Activated CD8-positive, alpha-beta T cell treated with anti-CD3 and anti-CD28 coated beads for 36 hours (primary cell): ENCODE data around the gene SMAP1. TPM values are rescaled to one million over a fixed set of nuclear protein-coding genes. Genes with fewer than 3 reads are reported as not detected.

ENCODE experiments used
- ATAC-seq: fragments of 200-7000 bp; cut with Tn5 transposase; one replicate; pipeline ENCODE4 v1.10.0; 2021; ENCODE audit warnings: mild to moderate bottlenecking, moderate library complexity
- CTCF ChIA-PET: fragments of 350-600 bp; sonication (Branson Sonifier 250); formaldehyde crosslinking; loops from one replicate; lab custom pipeline; 2021; ENCODE audit warnings: antibody characterized with exemption; lab: Charles Lee
- POLR2A ChIA-PET: fragments of 350-600 bp; sonication (Branson Sonifier 250); formaldehyde crosslinking; loops from one replicate; lab custom pipeline; 2021; ENCODE audit warnings: antibody characterized with exemption; lab: Charles Lee
- DNase-seq: peaks from one replicate; pipeline ENCODE4 v3.0.0-alpha.2; 2020
- H3K27ac Mint-ChIP-seq: one replicate; pipeline ENCODE4 v1.8.0; 2021; ENCODE audit warnings: mild to moderate bottlenecking, mixed read lengths
- H3K27me3 Mint-ChIP-seq: one replicate; pipeline ENCODE4 v1.8.0; 2021; ENCODE audit warnings: mixed read lengths
- H3K36me3 Mint-ChIP-seq: one replicate; pipeline ENCODE4 v1.8.0; 2021; ENCODE audit warnings: low read depth, mixed read lengths
- H3K4me1 Mint-ChIP-seq: one replicate; pipeline ENCODE4 v1.8.0; 2021; ENCODE audit warnings: low read depth, mixed read lengths
- H3K4me3 Mint-ChIP-seq: one replicate; pipeline ENCODE4 v1.8.0; 2021; ENCODE audit warnings: mild to moderate bottlenecking, moderate library complexity, mixed read lengths
- H3K9me3 Mint-ChIP-seq: one replicate; pipeline ENCODE4 v1.8.0; 2021; ENCODE audit warnings: mixed read lengths
- CTCF ChIP-seq: fragments of 200-600 bp; IDR thresholded peaks from one replicate; pipeline ENCODE4 v1.8.0; 2022; ENCODE audit warnings: antibody characterized with exemption, mild to moderate bottlenecking
- intact Hi-C: fragments of 100-400 bp; cut with micrococcal nuclease; formaldehyde crosslinking; loops from one replicate; pipeline ENCODE4 v1.10.0; 2022
- total RNA-seq, 2 experiments: library from RNA; stranded (reverse); gene quantifications; one replicate each; pipeline ENCODE4 v1.2.3, GENCODE V29; 2021

SMAP1 gene
- total RNA-seq, 2 experiments from 2014 or later, result 24.1 to 26.3 TPM

GRCh38 chr6:70860920-70861319 lies 193.2 kb downstream of the SMAP1 start:
- Mint-ChIP-seq H3K4me1 (no peaks in the 10 kb centered on the region), H3K36me3 (peaks cover 3% of the 10 kb centered on the region), H3K27me3 (no peaks in the 10 kb centered on the region), H3K9me3 (no peaks in the 10 kb centered on the region), H3K4me3 (no peak overlapping the region), H3K27ac (no peak overlapping the region)
- CTCF ChIA-PET, result interaction anchor here (0.7 kb wide), 1 partner anchor 23 kb away, joined by 3 read pairs; no protein-coding TSS in a partner anchor
- DNase-seq (no peak), ATAC-seq (no peak)
- intact Hi-C loops, result no loop called here
- no peak for TF ChIP-seq CTCF
- POLR2A ChIA-PET, result no interaction called here

DNA sequence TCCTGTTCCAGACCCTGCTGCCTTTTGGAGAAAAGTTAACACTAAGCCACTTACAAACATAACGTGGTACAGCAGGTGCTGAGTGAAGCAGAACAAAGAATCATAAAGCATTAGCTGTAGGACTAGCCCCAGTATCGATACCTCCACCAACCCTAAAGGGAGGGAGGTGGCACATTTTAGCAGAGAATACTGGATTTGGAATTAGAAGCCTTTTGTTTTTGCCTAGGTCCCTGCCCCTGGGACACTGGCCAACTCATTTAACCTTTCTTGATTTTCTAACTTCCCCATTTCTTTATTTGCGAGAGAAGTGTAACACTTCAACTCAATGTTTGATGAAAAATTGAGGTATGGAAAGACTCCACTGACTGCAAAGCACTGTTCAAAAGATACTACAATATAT lies 195.7 kb downstream of the SMAP1 start:
- TF ChIP-seq CTCF, result no peak
- intact Hi-C loops, result no loop called here
- Mint-ChIP-seq H3K27me3 (no peaks in the 10 kb centered on the region), H3K27ac (no peak overlapping the region), H3K36me3 (peaks cover 3% of the 10 kb centered on the region), H3K4me1 (no peaks in the 10 kb centered on the region), H3K9me3 (peaks cover 2% of the 10 kb centered on the region), H3K4me3 (no peak overlapping the region)
- ATAC-seq, result no peak
- CTCF ChIA-PET, result interaction anchor here (1.2 to 2.0 kb wide), 4 partner anchors 14 to 150 kb away, joined by 3 to 4 read pairs (median 4); no protein-coding TSS in a partner anchor
- no peak for DNase-seq
- POLR2A ChIA-PET, result no interaction called here

DNA sequence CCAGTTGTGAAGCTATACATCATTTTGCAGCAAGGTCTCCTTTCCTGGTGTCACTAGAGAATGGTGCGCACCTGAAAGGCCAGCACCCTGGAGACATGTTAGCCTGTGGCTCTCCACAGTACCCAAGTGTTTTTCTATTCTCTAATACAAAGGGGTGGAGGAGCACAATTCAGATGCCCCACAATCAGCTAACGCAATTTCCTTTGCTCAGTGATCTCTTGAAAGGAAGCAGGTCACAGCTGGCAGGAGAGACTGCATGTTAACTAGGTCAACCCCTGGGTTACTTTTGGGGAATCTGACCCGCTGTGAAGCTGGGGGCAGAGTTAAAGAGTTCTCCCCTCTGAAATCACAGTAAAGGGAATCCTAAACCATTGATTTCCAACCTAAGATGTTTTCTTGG lies 196.7 kb downstream of the SMAP1 start:
- DNase-seq (no peak), ATAC-seq (no peak)
- POLR2A ChIA-PET, result no interaction called here
- H3K9me3 Mint-ChIP-seq, result peaks cover 2% of the 10 kb centered on the region
- H3K27ac Mint-ChIP-seq, result no peak overlapping the region
- no peaks in the 10 kb centered on the region for H3K4me1 Mint-ChIP-seq
- H3K36me3 Mint-ChIP-seq, result peaks cover 3% of the 10 kb centered on the region
- CTCF ChIA-PET, result interaction anchor here (0.8 kb wide), 1 partner anchor 158 kb away, joined by 3 read pairs; no protein-coding TSS in a partner anchor
- no peaks in the 10 kb centered on the region for H3K27me3 Mint-ChIP-seq
- TF ChIP-seq CTCF, result no peak
- H3K4me3 Mint-ChIP-seq, result no peak overlapping the region
- intact Hi-C loops, result no loop called here

- intact Hi-C loops, result no loop called here
- Mint-ChIP-seq H3K27ac (no peak overlapping the region), H3K36me3 (no peaks in the 10 kb centered on the region), H3K4me1 (no peaks in the 10 kb centered on the region), H3K27me3 (peaks cover 3% of the 10 kb centered on the region), H3K9me3 (peaks cover 16% of the 10 kb centered on the region), H3K4me3 (no peak overlapping the region)
- ChIA-PET CTCF (interaction anchor here (3.1 kb wide), 1 partner anchor 12 kb away, joined by 18 read pairs; no protein-coding TSS in a partner anchor), POLR2A (no interaction called here)
- DNase-seq, result no peak
- TF ChIP-seq CTCF, result no peak
- no peak for ATAC-seq
Measured at GRCh38 chr6:70872469-70872868, 204.8 kb downstream of the SMAP1 start.

DNA sequence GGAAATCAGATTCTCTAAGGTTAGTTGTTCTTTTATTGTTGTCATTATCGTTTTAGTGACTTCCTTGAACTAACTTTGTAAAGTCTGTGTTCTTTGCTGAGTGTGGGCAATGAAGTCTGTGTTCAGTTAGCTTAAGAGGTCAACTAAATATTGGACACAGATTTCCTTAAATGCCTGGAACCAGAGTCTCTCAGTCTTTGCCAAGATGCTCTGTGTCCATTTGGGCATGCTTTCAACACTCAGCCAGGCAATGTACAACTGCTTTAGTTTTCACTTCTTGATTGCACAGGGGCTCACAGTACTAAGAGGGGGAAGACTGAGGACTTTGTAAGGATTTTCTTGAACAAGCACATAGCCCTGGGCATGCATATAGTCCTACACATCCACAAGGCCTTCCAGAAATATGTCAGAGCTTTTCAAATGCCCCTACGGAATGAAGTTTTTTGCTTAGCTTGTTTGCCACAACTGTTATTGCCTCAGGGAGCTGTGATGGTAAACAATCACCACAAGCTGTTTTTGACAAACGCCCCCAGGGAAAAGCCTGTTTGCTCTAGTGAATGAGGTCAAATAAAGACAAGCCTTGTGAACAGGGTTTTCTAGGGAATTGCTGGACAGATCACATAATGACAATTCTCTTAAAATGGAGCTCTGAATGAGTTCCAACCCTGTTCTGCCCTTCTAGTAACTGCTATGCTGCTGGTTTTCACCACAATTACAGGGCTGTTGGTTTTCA lies 206.7 kb downstream of the SMAP1 start:
- DNase-seq (no peak), ATAC-seq (no peak)
- peaks cover 16% of the 10 kb centered on the region for H3K9me3 Mint-ChIP-seq
- intact Hi-C loops, result no loop called here
- POLR2A ChIA-PET, result no interaction called here
- no peaks in the 10 kb centered on the region for H3K4me1 Mint-ChIP-seq
- H3K27me3 Mint-ChIP-seq, result peaks cover 9% of the 10 kb centered on the region
- CTCF ChIA-PET, result interaction anchor here (3.1 kb wide), 1 partner anchor 10 kb away, joined by 18 read pairs; no protein-coding TSS in a partner anchor
- H3K27ac Mint-ChIP-seq, result no peak overlapping the region
- no peak overlapping the region for H3K4me3 Mint-ChIP-seq
- TF ChIP-seq CTCF, result no peak
- no peaks in the 10 kb centered on the region for H3K36me3 Mint-ChIP-seq
